Measurements from ENCODE around the gene RBM4. TPM values are rescaled to one million over a fixed set of nuclear protein-coding genes. Genes with fewer than 3 reads are reported as not detected.

The RBM4 gene
- total RNA-seq, 5 donors from 2014 or later (not counting 1 experiment from before 2014, with no cell fraction given), result 163 to 233 (median 181) TPM

DNA sequence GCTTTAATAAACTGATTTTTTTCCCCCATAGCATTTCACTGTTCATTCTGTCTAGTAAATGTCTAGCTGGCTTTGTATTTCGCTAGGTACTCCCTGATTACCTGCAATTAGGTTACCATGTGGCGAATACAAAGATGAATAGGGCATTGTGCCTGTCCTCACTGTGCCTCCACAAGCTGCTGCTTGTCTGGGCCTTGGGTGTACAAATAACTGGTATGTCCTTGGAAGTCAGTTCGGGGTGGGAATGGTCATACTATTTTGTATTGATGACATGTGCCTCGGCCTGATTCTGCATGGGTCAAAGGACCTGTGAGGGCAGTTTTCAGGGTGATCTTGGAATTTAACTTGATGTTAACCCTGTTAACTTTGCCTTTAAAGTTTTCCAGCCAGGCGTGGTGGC, 11.4 kb downstream of the RBM4 start:
- peaks cover 65 to 72% (median 66%) of the 10 kb centered on the region in 3 donors for H3K4me1 Mint-ChIP-seq
- H3K9me3 ChIP-seq, result no peaks in the 10 kb centered on the region
- H3K4me3 Mint-ChIP-seq, result no peak overlapping the region
- H3K9me3 Mint-ChIP-seq, result no peaks in the 10 kb centered on the region
- ATAC-seq (replicated peaks in 1 of 4) (no peak), DNase-seq (no peak)
- H3K4me1 ChIP-seq (ENCODE audit: control insufficient read depth in 1 of 2, extremely low read depth in 1 of 2, insufficient read depth in 2 of 2, low read length in 2 of 2), result peaks cover 6 to 27% of the 10 kb centered on the region in 2 experiments
- no peak overlapping the region for H3K4me3 ChIP-seq (ENCODE audit: control insufficient read depth in 1 of 2, extremely low read depth in 1 of 2, low read length in 1 of 2)
- peak overlapping the region in 1 of 2 donors; percentile 24 for H3K27ac Mint-ChIP-seq
- peaks cover 52% of the 10 kb centered on the region for H3K36me3 Mint-ChIP-seq
- H3K27ac ChIP-seq (ENCODE audit: low read length), result no peak overlapping the region
- peaks cover 18 to 67% of the 10 kb centered on the region in 2 donors for H3K36me3 ChIP-seq (ENCODE audit: control insufficient read depth in 2 of 2, extremely low read depth in 1 of 2, insufficient read depth in 1 of 2, low read length in 1 of 2)
- H3K27me3 ChIP-seq (replicated peaks in 1 of 2; ENCODE audit: control insufficient read depth in 2 of 2, extremely low read depth in 1 of 2, insufficient read depth in 2 of 2, low read length in 1 of 2), result no peaks in the 10 kb centered on the region
- ChIA-PET CTCF (no interaction called here), POLR2A (interaction anchor here in 1 of 2 donors (1.1 kb wide), 2 partner anchors 10 to 32 kb away, joined by 6 to 13 read pairs; no protein-coding TSS in a partner anchor)
- WGBS (ENCODE audit: insufficient coverage), result 95% methylated on average over 4 of the region's 5 CpGs
- H3K27me3 Mint-ChIP-seq, result no peaks in the 10 kb centered on the region

- Mint-ChIP-seq H3K27ac (no peak overlapping the region), H3K36me3 (peaks cover 45% of the 10 kb centered on the region), H3K27me3 (no peaks in the 10 kb centered on the region), H3K4me3 (no peak overlapping the region), H3K4me1 (peaks cover 58 to 66% (median 58%) of the 10 kb centered on the region in 3 donors), H3K9me3 (no peaks in the 10 kb centered on the region)
- Histone ChIP-seq H3K4me3 (ENCODE audit: control insufficient read depth in 1 of 2, extremely low read depth in 1 of 2, low read length in 1 of 2) (no peak overlapping the region), H3K27me3 (replicated peaks in 1 of 2; ENCODE audit: control insufficient read depth in 2 of 2, extremely low read depth in 1 of 2, insufficient read depth in 2 of 2, low read length in 1 of 2) (no peaks in the 10 kb centered on the region), H3K4me1 (ENCODE audit: control insufficient read depth in 1 of 2, extremely low read depth in 1 of 2, insufficient read depth in 2 of 2, low read length in 2 of 2) (peaks cover 0 to 20% of the 10 kb centered on the region in 2 experiments), H3K27ac (ENCODE audit: low read length) (no peak overlapping the region), H3K9me3 (no peaks in the 10 kb centered on the region), H3K36me3 (ENCODE audit: control insufficient read depth in 2 of 2, extremely low read depth in 1 of 2, insufficient read depth in 1 of 2, low read length in 1 of 2) (peaks cover 14 to 60% of the 10 kb centered on the region in 2 donors)
- ATAC-seq (replicated peaks in 1 of 4) (peak in 1 of 4 experiments; percentile 8), DNase-seq (no peak)
- WGBS (ENCODE audit: insufficient coverage), result no CpG with 5 or more reads among the region's 2 CpGs
- CTCF ChIA-PET, result interaction anchor here in 1 of 2 donors (0.8 kb wide), 1 partner anchor 20 kb away, joined by 3 read pairs; no protein-coding TSS in a partner anchor
- POLR2A ChIA-PET, result no interaction called here
Observed at GRCh38 chr11:66651016-66651415, 12.5 kb downstream of the RBM4 start.

DNA sequence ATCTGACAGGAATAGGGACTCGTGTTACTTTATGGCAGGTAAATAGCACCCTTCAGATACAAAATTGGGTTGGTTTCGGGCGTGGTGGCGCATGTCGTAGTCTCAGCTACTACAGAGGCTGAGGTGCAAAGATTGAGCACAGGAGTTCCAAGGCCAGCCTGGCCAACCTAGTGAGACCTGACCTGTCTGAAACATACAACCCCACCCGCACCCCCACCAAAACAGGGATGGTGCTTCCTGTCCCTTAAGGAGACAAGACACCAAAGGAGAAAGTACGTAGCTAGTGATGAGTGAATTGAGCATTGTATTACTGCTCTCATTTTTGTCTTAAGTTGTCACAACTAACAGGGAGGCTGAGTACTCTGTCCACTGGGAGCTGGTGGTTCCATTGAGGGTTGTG, 14.1 kb downstream of the RBM4 start:
- H3K27me3 Mint-ChIP-seq, result no peaks in the 10 kb centered on the region
- peak in 1 of 4 experiments; percentile 19 for ATAC-seq (replicated peaks in 1 of 4)
- Histone ChIP-seq H3K4me3 (ENCODE audit: control insufficient read depth in 1 of 2, extremely low read depth in 1 of 2, low read length in 1 of 2) (no peak overlapping the region), H3K4me1 (ENCODE audit: control insufficient read depth in 1 of 2, extremely low read depth in 1 of 2, insufficient read depth in 2 of 2, low read length in 2 of 2) (peaks cover 0 to 11% of the 10 kb centered on the region in 2 experiments), H3K9me3 (no peaks in the 10 kb centered on the region), H3K36me3 (ENCODE audit: control insufficient read depth in 2 of 2, extremely low read depth in 1 of 2, insufficient read depth in 1 of 2, low read length in 1 of 2) (peaks cover 14 to 53% of the 10 kb centered on the region in 2 donors), H3K27me3 (replicated peaks in 1 of 2; ENCODE audit: control insufficient read depth in 2 of 2, extremely low read depth in 1 of 2, insufficient read depth in 2 of 2, low read length in 1 of 2) (no peaks in the 10 kb centered on the region), H3K27ac (ENCODE audit: low read length) (no peak overlapping the region)
- ChIA-PET POLR2A (interaction anchor here (0.5 to 0.7 kb wide), 4 partner anchors 8 to 557 kb away, joined by 3 to 6 read pairs (median 4); partner anchors contain the start of gene DPP3 (in 1 of the 2)), CTCF (interaction anchor here in 1 of 2 donors (1.9 kb wide), 1 partner anchor 25 kb away, joined by 5 read pairs; the partner anchor contains the start of gene RBM4B)
- no peak for DNase-seq
- peaks cover 31% of the 10 kb centered on the region for H3K36me3 Mint-ChIP-seq
- peaks cover 41 to 49% (median 44%) of the 10 kb centered on the region in 3 donors for H3K4me1 Mint-ChIP-seq
- WGBS (ENCODE audit: insufficient coverage), result 75% methylated on average over 1 of the region's 7 CpGs
- H3K27ac Mint-ChIP-seq, result peak overlapping the region in 1 of 2 donors; percentile 58
- no peaks in the 10 kb centered on the region for H3K9me3 Mint-ChIP-seq
- H3K4me3 Mint-ChIP-seq, result no peak overlapping the region

DNA sequence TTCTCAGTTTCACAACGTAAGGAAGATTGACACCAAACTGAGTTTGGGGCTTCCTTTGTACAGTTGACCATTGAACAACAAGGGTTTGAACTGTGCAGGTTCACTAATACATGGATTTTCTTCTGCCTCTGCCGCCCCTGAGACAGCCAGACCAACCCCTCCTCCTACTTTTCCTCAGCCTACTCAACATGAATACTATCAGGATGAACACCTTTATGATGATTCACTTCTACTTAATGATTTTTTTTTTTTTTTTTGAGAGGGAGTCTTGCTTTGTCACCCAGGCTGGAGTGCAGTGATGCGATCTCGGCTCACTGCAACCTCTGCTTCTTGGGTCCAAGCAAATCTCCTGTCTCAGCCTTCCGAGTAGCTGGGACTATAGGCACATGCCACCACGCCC, 14.6 kb downstream of the RBM4 start:
- peaks cover 29% of the 10 kb centered on the region for H3K36me3 Mint-ChIP-seq
- Histone ChIP-seq H3K27me3 (replicated peaks in 1 of 2; ENCODE audit: control insufficient read depth in 2 of 2, extremely low read depth in 1 of 2, insufficient read depth in 2 of 2, low read length in 1 of 2) (no peaks in the 10 kb centered on the region), H3K4me1 (ENCODE audit: control insufficient read depth in 1 of 2, extremely low read depth in 1 of 2, insufficient read depth in 2 of 2, low read length in 2 of 2) (peaks cover 0 to 11% of the 10 kb centered on the region in 2 experiments), H3K27ac (ENCODE audit: low read length) (no peak overlapping the region), H3K36me3 (ENCODE audit: control insufficient read depth in 2 of 2, extremely low read depth in 1 of 2, insufficient read depth in 1 of 2, low read length in 1 of 2) (peaks cover 14 to 53% of the 10 kb centered on the region in 2 donors), H3K9me3 (no peaks in the 10 kb centered on the region), H3K4me3 (ENCODE audit: control insufficient read depth in 1 of 2, extremely low read depth in 1 of 2, low read length in 1 of 2) (no peak overlapping the region)
- ATAC-seq (replicated peaks in 1 of 4) (no peak), DNase-seq (no peak)
- POLR2A ChIA-PET, result interaction anchor here (0.6 to 0.7 kb wide), 4 partner anchors 13 to 557 kb away, joined by 3 to 6 read pairs (median 4); partner anchors contain the start of gene DPP3 (in 1 of the 2)
- H3K4me1 Mint-ChIP-seq, result peaks cover 39 to 47% (median 42%) of the 10 kb centered on the region in 3 donors
- no peak overlapping the region for H3K4me3 Mint-ChIP-seq
- CTCF ChIA-PET, result interaction anchor here in 1 of 2 donors (0.7 to 1.9 kb wide), 2 partner anchors 24 to 755 kb away, joined by 3 to 5 read pairs; partner anchors contain the start of gene RBM4B
- WGBS (ENCODE audit: insufficient coverage), result 96% methylated on average over 4 of the region's 6 CpGs
- no peaks in the 10 kb centered on the region for H3K27me3 Mint-ChIP-seq
- H3K9me3 Mint-ChIP-seq, result no peaks in the 10 kb centered on the region
- H3K27ac Mint-ChIP-seq, result peak overlapping the region; percentile 1 to 58

- Histone ChIP-seq H3K27ac (ENCODE audit: low read length) (no peak overlapping the region), H3K4me1 (ENCODE audit: control insufficient read depth in 1 of 2, extremely low read depth in 1 of 2, insufficient read depth in 2 of 2, low read length in 2 of 2) (no peaks in the 10 kb centered on the region), H3K4me3 (ENCODE audit: control insufficient read depth in 1 of 2, extremely low read depth in 1 of 2, low read length in 1 of 2) (no peak overlapping the region), H3K27me3 (replicated peaks in 1 of 2; ENCODE audit: control insufficient read depth in 2 of 2, extremely low read depth in 1 of 2, insufficient read depth in 2 of 2, low read length in 1 of 2) (no peaks in the 10 kb centered on the region), H3K36me3 (ENCODE audit: control insufficient read depth in 2 of 2, extremely low read depth in 1 of 2, insufficient read depth in 1 of 2, low read length in 1 of 2) (peaks cover 9 to 37% of the 10 kb centered on the region in 2 donors), H3K9me3 (no peaks in the 10 kb centered on the region)
- ChIA-PET POLR2A (interaction anchor here (0.6 to 1.3 kb wide), 12 partner anchors 10 to 1842 kb away, joined by 3 to 18 read pairs (median 8); partner anchors contain the start of gene RBM4B (in 1 of the 2)), CTCF (interaction anchor here in 1 of 2 donors (0.6 to 1.5 kb wide), 6 partner anchors 13 to 845 kb away, joined by 3 to 7 read pairs (median 4); partner anchors contain the start of genes MRPL11 and RBM4)
- Mint-ChIP-seq H3K9me3 (no peaks in the 10 kb centered on the region), H3K27me3 (no peaks in the 10 kb centered on the region), H3K36me3 (peaks cover 17% of the 10 kb centered on the region), H3K4me1 (peaks cover 18 to 30% (median 21%) of the 10 kb centered on the region in 3 donors), H3K27ac (no peak overlapping the region), H3K4me3 (no peak overlapping the region)
- 63% methylated on average over 1 of the region's 2 CpGs for WGBS (ENCODE audit: insufficient coverage)
- ATAC-seq (replicated peaks in 1 of 4) (no peak), DNase-seq (no peak)
Observed at GRCh38 chr11:66659763-66660162, 21.3 kb downstream of the RBM4 start.

DNA sequence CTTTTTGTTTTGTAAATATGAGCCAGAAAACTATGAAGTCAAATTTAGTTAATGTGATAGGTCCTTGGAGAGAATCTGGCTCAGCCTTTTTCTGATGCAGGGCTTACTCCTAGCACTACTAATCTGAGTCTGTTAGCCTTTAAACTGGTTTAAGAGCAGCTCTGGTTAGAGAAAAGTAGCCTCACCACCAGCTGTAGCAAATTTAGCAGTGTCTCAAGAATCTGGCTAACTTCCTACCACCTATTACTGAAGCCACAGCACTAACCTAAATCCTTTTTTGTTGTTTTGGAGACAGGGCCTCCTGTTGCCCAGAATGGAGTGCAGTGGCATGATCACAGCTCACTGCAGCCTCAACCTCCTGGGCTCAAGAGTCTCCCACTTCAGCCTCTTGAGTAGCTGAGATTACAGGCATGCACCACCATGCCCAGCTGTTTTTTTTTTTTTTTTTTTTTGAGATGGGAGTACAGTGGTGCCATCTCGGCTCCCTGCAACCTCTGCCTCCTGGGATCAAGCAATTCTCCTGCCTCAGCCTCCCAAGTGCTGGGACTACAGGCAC, 25.3 kb downstream of the RBM4 start:
- H3K27ac ChIP-seq (ENCODE audit: low read length), result no peak overlapping the region
- no peaks in the 10 kb centered on the region for H3K27me3 ChIP-seq (replicated peaks in 1 of 2; ENCODE audit: control insufficient read depth in 2 of 2, extremely low read depth in 1 of 2, insufficient read depth in 2 of 2, low read length in 1 of 2)
- H3K9me3 Mint-ChIP-seq, result no peaks in the 10 kb centered on the region
- POLR2A ChIA-PET, result interaction anchor here in 1 of 2 donors (0.6 to 0.8 kb wide), 2 partner anchors 9 to 39 kb away, joined by 3 to 5 read pairs; no protein-coding TSS in a partner anchor
- H3K36me3 Mint-ChIP-seq, result peaks cover 30% of the 10 kb centered on the region
- H3K4me1 ChIP-seq (ENCODE audit: control insufficient read depth in 1 of 2, extremely low read depth in 1 of 2, insufficient read depth in 2 of 2, low read length in 2 of 2), result no peaks in the 10 kb centered on the region
- H3K4me3 Mint-ChIP-seq, result no peak overlapping the region
- ATAC-seq (replicated peaks in 1 of 4) (no peak), DNase-seq (peak in 1 of 35 experiments; percentile 1)
- peaks cover 12 to 54% of the 10 kb centered on the region in 2 donors for H3K36me3 ChIP-seq (ENCODE audit: control insufficient read depth in 2 of 2, extremely low read depth in 1 of 2, insufficient read depth in 1 of 2, low read length in 1 of 2)
- H3K9me3 ChIP-seq, result no peaks in the 10 kb centered on the region
- H3K4me1 Mint-ChIP-seq, result peaks cover 31 to 42% (median 36%) of the 10 kb centered on the region in 3 donors
- no peak overlapping the region for H3K4me3 ChIP-seq (ENCODE audit: control insufficient read depth in 1 of 2, extremely low read depth in 1 of 2, low read length in 1 of 2)
- CTCF ChIA-PET, result no interaction called here
- WGBS (ENCODE audit: insufficient coverage), result no CpG with 5 or more reads among the region's 1 CpG
- no peaks in the 10 kb centered on the region for H3K27me3 Mint-ChIP-seq
- H3K27ac Mint-ChIP-seq, result peak overlapping the region; percentile 16 to 69
